Measurements from ENCODE around the gene TOMT. TPM values are rescaled to one million over a fixed set of nuclear protein-coding genes. Genes with fewer than 3 reads are reported as not detected.

Gene TOMT
- total RNA-seq = not detected in 2 replicates

GRCh38 chr11:72105888-72106287 lies at the start of gene TOMT:
Gene TOMT, plus strand, starts transcription at chr11:72105924. Its CDS starts 28 bp downstream, at chr11:72105952.

GRCh38 chr11:72080326-72081183 lies 25.2 kb upstream of the TOMT start, which contains the start of the genes LRRC51 and NUMA1:
Gene LRRC51, plus strand, starts transcription at chr11:72080850. Its CDS starts 8,234 bp downstream, at chr11:72089084.
Gene NUMA1, minus strand, starts transcription at chr11:72080542. Its CDS starts 44,599 bp downstream, at chr11:72035943.

GRCh38 chr11:72102946-72103753 lies 2.6 kb upstream of the TOMT start, which contains the start of gene LAMTOR1:
Gene LAMTOR1, minus strand, starts transcription at chr11:72103297. Its CDS starts 73 bp downstream, at chr11:72103224.

GRCh38 chr11:72112143-72112977 lies 6.6 kb downstream of the TOMT start, which contains the start of gene ANAPC15:
Gene ANAPC15, minus strand, starts transcription at chr11:72112695. Its CDS starts 1,419 bp downstream, at chr11:72111276.

GRCh38 chr11:72135473-72135872 lies 29.7 kb downstream of the TOMT start, which contains the start of gene FOLR3:
Gene FOLR3, plus strand, starts transcription at chr11:72135725. Its CDS starts 228 bp downstream, at chr11:72135953.

Other genes with a start within 250 kb of the TOMT start
- not detected in 2 replicates for gene DEFB131B, start 227.5 kb upstream of the TOMT start, total RNA-seq
- 0.18 and 1.3 TPM in 2 replicates for gene XNDC1N, start 177.3 kb upstream of the TOMT start, total RNA-seq
- gene RNF121, start 176.9 kb upstream of the TOMT start, total RNA-seq = 28.2 and 31.6 TPM in 2 replicates
- gene IL18BP, start 107.0 kb upstream of the TOMT start, total RNA-seq = 0.72 and 1.6 TPM in 2 replicates
- 87.2 and 91.7 TPM in 2 replicates for gene NUMA1, start 25.4 kb upstream of the TOMT start, total RNA-seq
- gene LRRC51, start 25.1 kb upstream of the TOMT start, total RNA-seq = 3.7 and 7.9 TPM in 2 replicates
- 115 and 125 TPM in 2 replicates for gene LAMTOR1, start 2.6 kb upstream of the TOMT start, total RNA-seq
- 15.5 and 18.8 TPM in 2 replicates for gene ANAPC15, start 6.8 kb downstream of the TOMT start, total RNA-seq
- not detected in 2 replicates for gene FOLR3, start 29.8 kb downstream of the TOMT start, total RNA-seq
- not detected in 2 replicates for gene FOLR1, start 86.2 kb downstream of the TOMT start, total RNA-seq
- gene FOLR2, start 110.9 kb downstream of the TOMT start, total RNA-seq = not detected in 2 replicates
- gene INPPL1, start 118.8 kb downstream of the TOMT start, total RNA-seq = 38.2 and 75.5 TPM in 2 replicates
- gene PHOX2A, start 138.3 kb downstream of the TOMT start, total RNA-seq = not detected in 2 replicates

Data from cardiac atrium fibroblast (primary cell).